Measurements from ENCODE around the gene NEMP2. TPM values are rescaled to one million over a fixed set of nuclear protein-coding genes. Genes with fewer than 3 reads are reported as not detected.

NEMP2 gene
- total RNA-seq, 2 experiments from 2014 or later, result 17.2 to 19.5 TPM

DNA sequence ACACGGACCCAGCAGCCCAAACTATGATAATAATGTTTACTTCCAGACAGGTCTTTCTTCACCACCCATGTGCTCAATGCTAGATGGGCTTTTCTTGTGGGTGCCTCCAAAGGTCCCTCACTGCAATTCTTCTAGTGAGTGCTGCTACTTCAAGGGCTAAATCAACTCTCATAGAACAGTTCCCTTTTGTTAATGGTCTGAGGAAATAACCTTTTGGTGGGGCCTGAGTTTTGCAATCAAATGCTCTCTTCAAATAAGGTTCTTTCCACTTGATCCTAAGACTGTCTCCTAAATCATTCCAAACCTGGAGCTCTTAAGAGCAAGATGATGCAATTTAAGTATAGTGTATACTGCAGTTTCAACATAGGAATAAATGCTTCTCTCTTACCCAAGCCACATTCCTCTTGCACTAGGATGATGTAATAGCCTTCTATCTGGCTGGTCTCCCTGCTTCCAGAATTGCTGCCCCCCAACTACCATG lies 6.0 kb downstream of the NEMP2 start:
- peaks cover 12% of the 10 kb centered on the region for H3K36me3 Mint-ChIP-seq (ENCODE audit: low read depth)
- no peak overlapping the region for H3K4me3 Mint-ChIP-seq
- TF ChIP-seq, protein P1, sequence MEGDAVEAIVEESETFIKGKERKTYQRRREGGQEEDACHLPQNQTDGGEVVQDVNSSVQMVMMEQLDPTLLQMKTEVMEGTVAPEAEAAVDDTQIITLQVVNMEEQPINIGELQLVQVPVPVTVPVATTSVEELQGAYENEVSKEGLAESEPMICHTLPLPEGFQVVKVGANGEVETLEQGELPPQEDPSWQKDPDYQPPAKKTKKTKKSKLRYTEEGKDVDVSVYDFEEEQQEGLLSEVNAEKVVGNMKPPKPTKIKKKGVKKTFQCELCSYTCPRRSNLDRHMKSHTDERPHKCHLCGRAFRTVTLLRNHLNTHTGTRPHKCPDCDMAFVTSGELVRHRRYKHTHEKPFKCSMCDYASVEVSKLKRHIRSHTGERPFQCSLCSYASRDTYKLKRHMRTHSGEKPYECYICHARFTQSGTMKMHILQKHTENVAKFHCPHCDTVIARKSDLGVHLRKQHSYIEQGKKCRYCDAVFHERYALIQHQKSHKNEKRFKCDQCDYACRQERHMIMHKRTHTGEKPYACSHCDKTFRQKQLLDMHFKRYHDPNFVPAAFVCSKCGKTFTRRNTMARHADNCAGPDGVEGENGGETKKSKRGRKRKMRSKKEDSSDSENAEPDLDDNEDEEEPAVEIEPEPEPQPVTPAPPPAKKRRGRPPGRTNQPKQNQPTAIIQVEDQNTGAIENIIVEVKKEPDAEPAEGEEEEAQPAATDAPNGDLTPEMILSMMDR (IDR thresholded peaks at IDR 0.05), result no peak
- no peak for DNase-seq
- H3K9me3 Mint-ChIP-seq, result no peaks in the 10 kb centered on the region
- ATAC-seq, result no peak
- ChIA-PET POLR2A (interaction anchor here (0.9 kb wide), 1 partner anchor 121 kb away, joined by 4 read pairs; no protein-coding TSS in a partner anchor), CTCF (no interaction called here)
- intact Hi-C loops (cut with micrococcal nuclease), result no loop called here
- no peak overlapping the region for H3K27ac Mint-ChIP-seq
- no peaks in the 10 kb centered on the region for H3K27me3 Mint-ChIP-seq
- peaks cover 73% of the 10 kb centered on the region for H3K4me1 Mint-ChIP-seq (ENCODE audit: low read depth)

DNA sequence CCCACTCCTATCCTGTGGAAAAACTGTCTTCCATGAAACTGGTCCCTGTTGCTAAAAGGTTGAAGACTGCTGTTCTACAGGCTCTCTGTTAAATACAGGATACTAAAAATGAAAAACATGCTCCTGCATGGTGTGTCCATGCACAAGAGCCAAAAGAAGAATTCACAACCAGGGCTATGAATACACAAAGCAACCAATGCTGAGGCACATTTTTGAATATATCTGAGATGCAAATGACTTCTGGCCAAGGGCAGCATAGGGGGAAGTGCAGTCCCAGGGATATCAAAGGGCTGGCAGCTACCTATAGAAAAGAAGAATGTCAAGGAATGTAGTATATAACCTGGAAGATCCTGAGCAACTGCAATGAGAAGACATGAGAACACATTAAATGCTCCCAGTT lies 6.6 kb downstream of the NEMP2 start:
- H3K27ac Mint-ChIP-seq, result no peak overlapping the region
- ATAC-seq (no peak), DNase-seq (no peak)
- H3K9me3 Mint-ChIP-seq, result no peaks in the 10 kb centered on the region
- H3K4me3 Mint-ChIP-seq, result no peak overlapping the region
- H3K36me3 Mint-ChIP-seq (ENCODE audit: low read depth), result peaks cover 12% of the 10 kb centered on the region
- POLR2A ChIA-PET, result no interaction called here
- TF ChIP-seq, protein P1 (IDR thresholded peaks at IDR 0.05), result no peak
- intact Hi-C loops (cut with micrococcal nuclease), result no loop called here
- H3K4me1 Mint-ChIP-seq (ENCODE audit: low read depth), result peaks cover 67% of the 10 kb centered on the region
- CTCF ChIA-PET, result no interaction called here
- no peaks in the 10 kb centered on the region for H3K27me3 Mint-ChIP-seq

DNA sequence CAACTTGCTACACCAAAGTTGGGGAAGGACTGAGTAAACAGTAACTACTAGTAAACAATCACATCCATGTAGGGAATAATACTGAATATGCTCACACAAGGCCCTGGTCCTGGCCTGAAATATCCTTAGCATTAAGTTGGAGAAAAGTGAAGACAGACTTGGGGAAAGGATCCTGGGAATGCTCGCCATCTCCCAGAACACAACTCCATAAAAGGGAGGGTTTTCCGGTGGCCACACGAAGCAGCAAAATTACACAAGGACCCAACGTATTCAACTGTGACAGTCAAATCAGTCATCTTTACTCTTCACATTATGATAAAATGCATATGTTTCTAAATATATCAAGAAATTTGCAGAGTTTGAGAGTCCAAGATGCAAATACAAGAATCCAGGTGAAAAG lies 7.3 kb downstream of the NEMP2 start:
- H3K27ac Mint-ChIP-seq, result peak overlapping the region; percentile 17
- intact Hi-C loops (cut with micrococcal nuclease), result no loop called here
- H3K27me3 Mint-ChIP-seq, result no peaks in the 10 kb centered on the region
- peaks cover 18% of the 10 kb centered on the region for H3K36me3 Mint-ChIP-seq (ENCODE audit: low read depth)
- DNase-seq (no peak), ATAC-seq (no peak)
- peaks cover 60% of the 10 kb centered on the region for H3K4me1 Mint-ChIP-seq (ENCODE audit: low read depth)
- no peaks in the 10 kb centered on the region for H3K9me3 Mint-ChIP-seq
- TF ChIP-seq, protein P1 (IDR thresholded peaks at IDR 0.05), result no peak
- ChIA-PET POLR2A (no interaction called here), CTCF (no interaction called here)
- H3K4me3 Mint-ChIP-seq, result no peak overlapping the region

DNA sequence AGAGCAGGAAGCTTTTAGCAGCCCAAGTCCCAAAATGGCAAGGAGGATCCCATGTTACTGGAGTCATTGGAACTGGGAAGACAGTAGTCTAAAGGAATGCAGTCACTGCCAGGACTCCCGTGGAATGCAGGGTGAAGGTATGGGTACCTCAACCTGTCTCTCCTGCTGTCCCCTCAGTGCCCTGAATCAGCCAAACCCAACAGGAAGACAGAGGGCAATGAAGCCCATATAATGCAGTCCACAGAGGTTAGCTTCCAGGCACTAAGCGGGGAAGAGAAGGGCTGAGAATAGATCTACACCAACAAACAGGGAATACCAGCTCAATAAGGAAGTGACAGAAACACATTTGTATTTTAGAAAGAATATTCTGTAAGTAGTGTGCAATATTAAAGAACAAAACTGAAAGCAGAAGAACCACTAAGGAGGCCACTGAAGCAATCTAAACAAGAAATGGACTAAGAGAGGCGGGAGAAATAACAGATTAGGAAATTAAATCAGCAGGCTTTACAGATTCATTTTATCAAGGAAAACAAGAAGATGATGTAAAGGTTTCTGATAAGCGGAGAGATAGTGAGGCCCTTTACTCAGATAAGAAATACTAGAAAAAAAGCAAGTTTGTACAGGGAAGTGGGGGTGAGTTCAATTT lies 8.3 kb downstream of the NEMP2 start:
- Mint-ChIP-seq H3K27me3 (no peaks in the 10 kb centered on the region), H3K36me3 (ENCODE audit: low read depth) (peaks cover 23% of the 10 kb centered on the region), H3K4me3 (no peak overlapping the region), H3K9me3 (no peaks in the 10 kb centered on the region), H3K4me1 (ENCODE audit: low read depth) (peaks cover 60% of the 10 kb centered on the region), H3K27ac (peak overlapping the region; percentile 6)
- TF ChIP-seq, protein P1 (IDR thresholded peaks at IDR 0.05), result no peak
- CTCF ChIA-PET, result no interaction called here
- DNase-seq (no peak), ATAC-seq (no peak)
- intact Hi-C loops (cut with micrococcal nuclease), result no loop called here
- POLR2A ChIA-PET, result interaction anchor here (0.6 kb wide), 1 partner anchor 361 kb away, joined by 3 read pairs; no protein-coding TSS in a partner anchor

DNA sequence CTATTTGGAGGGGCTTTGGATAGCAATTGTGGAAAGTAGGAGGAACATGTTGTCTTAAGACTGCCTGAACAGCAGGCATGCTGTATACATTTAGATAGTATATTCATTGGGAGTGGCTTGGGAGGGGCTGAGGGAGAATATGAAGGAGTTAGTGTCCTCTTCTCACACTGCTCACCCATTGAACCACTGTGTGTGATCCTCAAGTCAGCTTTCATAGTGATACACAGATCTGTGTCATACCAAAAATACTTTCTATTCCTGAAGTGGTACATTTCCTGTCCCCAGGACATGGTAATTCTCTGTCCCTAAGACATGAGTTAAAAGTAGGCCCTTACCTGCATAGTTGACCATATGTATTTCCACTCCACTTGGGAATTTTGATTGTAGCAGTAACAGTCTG lies 9.6 kb downstream of the NEMP2 start:
- no peak for DNase-seq
- TF ChIP-seq, protein P1 (IDR thresholded peaks at IDR 0.05), result no peak
- Mint-ChIP-seq H3K27me3 (no peaks in the 10 kb centered on the region), H3K36me3 (ENCODE audit: low read depth) (peaks cover 33% of the 10 kb centered on the region), H3K27ac (no peak overlapping the region), H3K4me1 (ENCODE audit: low read depth) (peaks cover 60% of the 10 kb centered on the region), H3K9me3 (no peaks in the 10 kb centered on the region), H3K4me3 (no peak overlapping the region)
- no peak for ATAC-seq
- ChIA-PET CTCF (no interaction called here), POLR2A (interaction anchor here (1.2 kb wide), 1 partner anchor 10 kb away, joined by 3 read pairs; the partner anchor contains the start of gene NEMP2)
- intact Hi-C loops (cut with micrococcal nuclease), result no loop called here

All from activated CD8-positive, alpha-beta T cell treated with anti-CD3 and anti-CD28 coated beads for 36 hours (primary cell).